K562 (cell line): ENCODE measurements around the gene PSMA2. TPM values are rescaled to one million over a fixed set of nuclear protein-coding genes. Genes with fewer than 3 reads are reported as not detected.
A peak's percentile ranks its signal among the peaks of the same experiment; 100 is the strongest.

Experiments
- ARID4B ChIP-seq: sonication (generic); formaldehyde crosslinking; IDR thresholded peaks from 2 replicates; pipeline ENCODE4 v1.8.0; 2022; ENCODE audit warnings: mild to moderate bottlenecking, missing genetic modification reagents
- CREB3 ChIP-seq: fragments of 450-650 bp; conservative IDR thresholded peaks from 2 replicates; pipeline ENCODE4 v1.6.1; 2016; ENCODE audit warnings: missing genetic modification characterization, low read depth, mild to moderate bottlenecking, missing compliant biosample characterization, moderate library complexity
- ZNF609 ChIP-seq: sonication (generic); formaldehyde crosslinking; IDR thresholded peaks from 2 replicates; pipeline ENCODE4 v1.8.1; 2023; ENCODE audit warnings: missing genetic modification reagents, mild to moderate bottlenecking, borderline replicate concordance
- ZNF695 ChIP-seq: fragments of 450-650 bp; formaldehyde crosslinking; IDR thresholded peaks from 2 replicates; pipeline ENCODE4 v1.4.0; 2020; ENCODE audit warnings: mild to moderate bottlenecking, moderate library complexity
- ZNF75A ChIP-seq: fragments of 450-650 bp; formaldehyde crosslinking; IDR thresholded peaks from 2 replicates; pipeline ENCODE4 v1.4.0; 2020; ENCODE audit warnings: mild to moderate bottlenecking
- polyA plus RNA-seq, 8 experiments: library from polyadenylated mRNA; depleted of rRNA in 4 of 8; stranded (reverse) in 5 of 8; unstranded in 3 of 8; fragments of >200 nt; fragmentation: Nextera tagmentation in 2 of 8; fragmentation: Illumina TruSeq in 1 of 8; extraction: Ambion mirVana in 2 of 8; extraction: Trizol in 1 of 8; gene quantifications; 2 replicates each; pipeline versions ENCODE4 v1.2.1 to v1.2.3, GENCODE V29; 2011 to 2014; ENCODE audit warnings: inconsistent platforms in 1 of 8, missing spikeins in 1 of 8
- total RNA-seq, 7 experiments: library from RNA; depleted of rRNA in 6 of 7; stranded (reverse); fragments of >200 nt in 6 of 7; fragmentation: Illumina TruSeq in 2 of 7; extraction: Trizol in 2 of 7; gene quantifications; 2 replicates each; pipeline versions ENCODE4 v1.2.1 to v1.2.3, GENCODE V29; 2011 to 2021; ENCODE audit warnings: low replicate concordance in 1 of 7
- TF ChIP-seq, protein P1 (sequence below): fragments of 450-650 bp; IDR thresholded peaks from 2 replicates; pipeline ENCODE4 v1.6.1; 2016; ENCODE audit warnings: low read depth

PSMA2 gene
- total and polyA plus RNA-seq, 9 of the 15 experiments (the other 6 are each of a cell fraction or from before 2014, with no cell fraction given): 91.7 to 1,070 (median 213) TPM

- TF ChIP-seq ZNF609 (CRISPR knock-in tag) (no peak), ZNF75A (CRISPR knock-in tag) (no peak), ARID4B (CRISPR knock-in tag) (no peak), ZNF695 (no peak), CREB3 (peak; percentile 73; the same call in 1 of the 2 replicates)
- TF ChIP-seq, protein P1, sequence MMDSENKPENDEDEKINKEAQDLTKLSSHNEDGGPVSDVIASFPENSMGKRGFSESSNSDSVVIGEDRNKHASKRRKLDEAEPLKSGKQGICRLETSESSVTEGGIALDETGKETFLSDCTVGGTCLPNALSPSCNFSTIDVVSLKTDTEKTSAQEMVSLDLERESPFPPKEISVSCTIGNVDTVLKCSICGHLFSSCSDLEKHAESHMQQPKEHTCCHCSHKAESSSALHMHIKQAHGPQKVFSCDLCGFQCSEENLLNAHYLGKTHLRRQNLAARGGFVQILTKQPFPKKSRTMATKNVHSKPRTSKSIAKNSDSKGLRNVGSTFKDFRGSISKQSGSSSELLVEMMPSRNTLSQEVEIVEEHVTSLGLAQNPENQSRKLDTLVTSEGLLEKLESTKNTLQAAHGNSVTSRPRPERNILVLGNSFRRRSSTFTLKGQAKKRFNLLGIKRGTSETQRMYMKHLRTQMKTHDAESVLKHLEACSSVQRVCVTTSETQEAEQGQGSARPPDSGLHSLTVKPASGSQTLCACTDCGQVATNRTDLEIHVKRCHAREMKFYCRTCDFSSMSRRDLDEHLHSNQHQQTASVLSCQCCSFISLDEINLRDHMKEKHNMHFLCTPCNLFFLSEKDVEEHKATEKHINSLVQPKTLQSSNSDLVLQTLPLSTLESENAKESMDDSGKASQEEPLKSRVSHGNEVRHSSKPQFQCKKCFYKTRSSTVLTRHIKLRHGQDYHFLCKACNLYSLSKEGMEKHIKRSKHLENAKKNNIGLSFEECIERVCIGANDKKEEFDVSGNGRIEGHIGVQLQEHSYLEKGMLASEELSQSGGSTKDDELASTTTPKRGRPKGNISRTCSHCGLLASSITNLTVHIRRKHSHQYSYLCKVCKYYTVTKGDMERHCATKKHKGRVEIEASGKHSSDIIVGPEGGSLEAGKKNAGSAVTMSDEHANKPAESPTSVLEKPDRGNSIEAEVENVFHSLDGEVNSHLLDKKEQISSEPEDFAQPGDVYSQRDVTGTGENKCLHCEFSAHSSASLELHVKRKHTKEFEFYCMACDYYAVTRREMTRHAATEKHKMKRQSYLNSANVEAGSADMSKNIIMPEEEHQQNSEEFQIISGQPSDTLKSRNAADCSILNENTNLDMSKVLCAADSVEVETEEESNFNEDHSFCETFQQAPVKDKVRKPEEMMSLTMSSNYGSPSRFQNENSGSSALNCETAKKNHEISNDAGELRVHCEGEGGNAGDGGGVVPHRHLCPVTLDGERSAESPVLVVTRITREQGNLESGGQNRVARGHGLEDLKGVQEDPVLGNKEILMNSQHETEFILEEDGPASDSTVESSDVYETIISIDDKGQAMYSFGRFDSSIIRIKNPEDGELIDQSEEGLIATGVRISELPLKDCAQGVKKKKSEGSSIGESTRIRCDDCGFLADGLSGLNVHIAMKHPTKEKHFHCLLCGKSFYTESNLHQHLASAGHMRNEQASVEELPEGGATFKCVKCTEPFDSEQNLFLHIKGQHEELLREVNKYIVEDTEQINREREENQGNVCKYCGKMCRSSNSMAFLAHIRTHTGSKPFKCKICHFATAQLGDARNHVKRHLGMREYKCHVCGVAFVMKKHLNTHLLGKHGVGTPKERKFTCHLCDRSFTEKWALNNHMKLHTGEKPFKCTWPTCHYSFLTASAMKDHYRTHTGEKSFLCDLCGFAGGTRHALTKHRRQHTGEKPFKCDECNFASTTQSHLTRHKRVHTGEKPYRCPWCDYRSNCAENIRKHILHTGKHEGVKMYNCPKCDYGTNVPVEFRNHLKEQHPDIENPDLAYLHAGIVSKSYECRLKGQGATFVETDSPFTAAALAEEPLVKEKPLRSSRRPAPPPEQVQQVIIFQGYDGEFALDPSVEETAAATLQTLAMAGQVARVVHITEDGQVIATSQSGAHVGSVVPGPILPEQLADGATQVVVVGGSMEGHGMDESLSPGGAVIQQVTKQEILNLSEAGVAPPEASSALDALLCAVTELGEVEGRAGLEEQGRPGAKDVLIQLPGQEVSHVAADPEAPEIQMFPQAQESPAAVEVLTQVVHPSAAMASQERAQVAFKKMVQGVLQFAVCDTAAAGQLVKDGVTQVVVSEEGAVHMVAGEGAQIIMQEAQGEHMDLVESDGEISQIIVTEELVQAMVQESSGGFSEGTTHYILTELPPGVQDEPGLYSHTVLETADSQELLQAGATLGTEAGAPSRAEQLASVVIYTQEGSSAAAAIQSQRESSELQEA: no peak
Measured at GRCh38 chr7:42911454-42912447, 20.2 kb downstream of the PSMA2 start, which contains the start of gene C7orf25 (continued).
